Inferior parietal cortex (tissue), 1 donor: ENCODE results near the gene DMBT1.

Experiments used
- DNase-seq: peaks from one replicate; pipeline ENCODE4 v3.0.0-alpha.2; 2016; ENCODE audit errors: extremely low spot score

Gene DMBT1

GRCh38 chr10:122671355-122671754 lies 110.8 kb downstream of the DMBT1 start:
- no peak for DNase-seq

GRCh38 chr10:122672655-122673054 lies 112.1 kb downstream of the DMBT1 start:
- DNase-seq = no peak

DNA sequence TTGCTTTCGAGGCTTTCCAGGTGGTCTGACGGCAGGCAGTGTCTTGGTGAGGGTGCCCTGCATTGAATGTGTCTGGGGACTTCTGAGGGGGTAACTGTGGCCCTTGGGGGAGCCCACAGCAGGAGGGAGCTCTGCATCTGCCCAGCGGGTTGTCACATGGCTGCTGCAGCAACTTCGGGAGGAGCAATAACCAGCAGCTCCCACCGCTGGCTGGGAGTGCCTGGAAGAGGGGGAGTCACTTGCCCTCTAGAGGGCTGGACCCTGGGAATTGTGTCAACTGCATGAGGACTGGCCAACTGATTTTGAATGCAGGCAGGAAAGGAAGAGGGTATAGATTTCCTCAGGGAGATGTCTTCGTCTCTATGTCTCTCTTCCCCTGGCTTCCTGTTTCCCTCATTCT lies 112.7 kb downstream of the DMBT1 start:
- DNase-seq = no peak

DNA sequence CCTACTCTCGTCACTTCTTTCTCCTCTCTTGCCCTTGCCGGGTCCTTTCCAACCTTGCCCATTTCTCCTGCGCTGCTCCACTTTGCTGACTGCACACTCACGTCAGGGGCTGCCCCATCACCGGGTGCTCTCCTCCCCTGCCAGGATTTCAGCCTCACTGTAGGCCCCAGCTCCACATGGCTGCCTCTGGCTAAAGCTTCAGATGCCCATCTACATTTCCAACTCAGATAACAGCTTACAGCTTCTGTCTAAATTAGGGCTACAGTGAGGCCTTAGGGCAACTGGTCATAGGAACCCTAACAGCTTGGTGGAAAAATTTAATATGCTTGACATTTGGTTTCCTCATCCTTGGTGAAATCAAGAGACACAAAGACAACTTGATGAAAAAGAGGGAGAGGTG lies 113.2 kb downstream of the DMBT1 start:
- DNase-seq = no peak

DNA sequence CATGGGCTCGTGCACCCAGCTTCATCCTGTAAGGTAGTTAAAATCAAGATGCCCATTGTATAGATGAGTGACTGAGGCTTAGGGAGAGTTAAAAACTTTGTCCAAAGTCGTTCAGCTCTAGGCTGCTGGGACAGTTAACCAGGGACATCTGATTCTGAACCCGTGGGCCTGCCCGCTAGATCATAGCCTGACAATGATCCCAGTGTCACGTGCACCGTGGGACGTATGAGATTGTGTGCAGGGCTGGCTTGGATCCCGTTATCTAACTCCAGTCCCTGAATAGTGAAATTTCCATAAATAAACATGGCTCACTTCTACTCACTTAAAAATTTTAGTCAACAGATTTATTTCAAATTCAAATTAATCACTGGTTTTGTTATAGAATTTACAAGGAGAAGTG lies 114.2 kb downstream of the DMBT1 start:
- DNase-seq = no peak

- no peak for DNase-seq
Measured at GRCh38 chr10:122675278-122675677, 114.7 kb downstream of the DMBT1 start.

DNA sequence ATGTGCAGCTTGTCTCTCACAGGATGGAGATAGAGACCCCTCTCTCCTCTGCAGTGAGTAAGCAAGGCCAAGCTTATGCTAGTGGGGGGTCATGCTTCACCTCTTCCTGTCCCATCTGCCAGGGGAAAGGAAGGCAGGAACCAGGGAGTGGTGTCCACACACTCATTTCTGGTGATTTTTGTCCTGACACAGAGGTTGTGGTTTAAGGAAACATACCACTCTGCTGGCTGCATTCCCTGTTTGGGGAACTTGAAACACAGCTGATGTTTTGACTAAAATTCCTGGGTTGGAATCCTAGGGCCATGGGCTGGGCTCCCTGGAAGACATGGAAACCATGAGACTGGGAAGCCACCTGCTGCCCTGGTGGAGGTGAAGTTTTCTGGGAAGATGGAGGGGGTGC lies 117.7 kb downstream of the DMBT1 start:
- no peak for DNase-seq

- no peak for DNase-seq
Measured at GRCh38 chr10:122682522-122682921, 122.0 kb downstream of the DMBT1 start.

DNA sequence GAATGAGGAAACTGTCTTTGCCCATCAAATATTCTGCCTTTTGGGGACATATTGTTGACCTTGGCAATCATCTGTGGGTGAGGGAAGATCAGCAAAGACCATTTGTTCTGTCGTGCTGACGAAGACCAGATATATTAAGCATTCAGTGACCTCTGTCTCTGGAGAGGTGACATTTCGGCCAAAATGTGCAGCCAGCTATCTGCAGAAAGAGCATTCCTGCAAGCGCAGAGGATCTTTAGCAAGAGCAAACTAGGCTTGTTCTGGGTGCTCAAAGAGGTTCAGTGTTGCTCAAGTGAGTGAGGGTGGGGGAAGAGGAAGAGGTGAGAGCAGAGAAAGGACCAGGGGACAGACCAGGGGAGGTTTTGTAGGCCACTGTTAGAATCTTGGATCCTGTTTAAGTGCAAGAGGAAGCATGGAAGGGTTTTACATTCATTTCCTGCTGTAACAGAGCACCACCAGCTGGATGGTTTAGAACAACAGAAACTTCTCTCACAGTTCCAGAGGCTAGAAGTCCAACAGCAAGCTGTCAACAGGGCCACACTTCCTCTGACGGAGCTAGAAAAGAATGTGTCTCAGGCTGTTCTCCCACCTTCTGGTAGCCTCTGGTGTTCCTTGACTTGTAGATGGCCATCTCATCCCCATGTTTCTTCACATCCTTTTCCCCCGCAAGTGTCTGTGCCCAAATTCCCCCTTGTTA lies 127.9 kb downstream of the DMBT1 start:
- peak; percentile 15 for DNase-seq

GRCh38 chr10:122689146-122689820 lies 128.7 kb downstream of the DMBT1 start:
- no peak for DNase-seq

DNA sequence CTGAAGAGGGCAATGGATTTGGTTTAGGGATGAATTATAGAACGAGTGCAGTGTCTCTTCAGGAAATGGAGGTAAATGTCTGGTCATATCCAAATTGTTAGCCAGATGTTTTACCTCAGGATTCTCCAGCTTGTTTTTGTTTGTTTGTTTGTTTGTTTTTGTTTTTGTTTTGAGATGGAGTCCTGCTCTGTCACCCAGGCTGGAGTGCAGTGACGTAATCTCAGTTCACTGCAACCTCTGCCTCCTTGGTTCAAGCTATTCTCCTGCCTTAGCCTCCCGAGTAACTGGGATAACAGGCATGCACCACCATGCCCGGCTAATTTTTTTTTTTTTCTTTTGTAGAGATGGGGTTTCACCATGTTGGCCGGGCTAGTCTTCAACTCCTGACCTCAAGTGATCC lies 132.2 kb downstream of the DMBT1 start:
- DNase-seq = no peak
